ENCODE measurements around the gene SH3PXD2A.

SH3PXD2A gene

GRCh38 chr10:103829278-103829677, 26.1 kb downstream of the SH3PXD2A start:
- no peak for DNase-seq (ENCODE audit: insufficient read length)
- FAIRE-seq = no peak
- no peak for TF ChIP-seq POLR2AphosphoS5 (IDR thresholded peaks at IDR 0.05; ENCODE audit: low read depth, low read length)
- TF ChIP-seq POLR2A (IDR thresholded peaks at IDR 0.05; ENCODE audit: low read depth, low read length) = no peak
- no peak for TF ChIP-seq TAF1 (IDR thresholded peaks at IDR 0.05; ENCODE audit: borderline replicate concordance, low read depth, low read length)

- DNase-seq (ENCODE audit: insufficient read length) (no peak), FAIRE-seq (no peak)
- TF ChIP-seq POLR2A (IDR thresholded peaks at IDR 0.05; ENCODE audit: low read depth, low read length) (no peak), POLR2AphosphoS5 (IDR thresholded peaks at IDR 0.05; ENCODE audit: low read depth, low read length) (no peak), TAF1 (IDR thresholded peaks at IDR 0.05; ENCODE audit: borderline replicate concordance, low read depth, low read length) (no peak)
These were observed 26.7 kb downstream of the SH3PXD2A start for GRCh38 chr10:103828587-103829197.

- DNase-seq (ENCODE audit: insufficient read length) (no peak), FAIRE-seq (no peak)
- no peak for TF ChIP-seq TAF1 (IDR thresholded peaks at IDR 0.05; ENCODE audit: borderline replicate concordance, low read depth, low read length)
- TF ChIP-seq POLR2AphosphoS5 (IDR thresholded peaks at IDR 0.05; ENCODE audit: low read depth, low read length) = no peak
These were observed 27.3 kb downstream of the SH3PXD2A start for GRCh38 chr10:103828107-103828506.

DNA sequence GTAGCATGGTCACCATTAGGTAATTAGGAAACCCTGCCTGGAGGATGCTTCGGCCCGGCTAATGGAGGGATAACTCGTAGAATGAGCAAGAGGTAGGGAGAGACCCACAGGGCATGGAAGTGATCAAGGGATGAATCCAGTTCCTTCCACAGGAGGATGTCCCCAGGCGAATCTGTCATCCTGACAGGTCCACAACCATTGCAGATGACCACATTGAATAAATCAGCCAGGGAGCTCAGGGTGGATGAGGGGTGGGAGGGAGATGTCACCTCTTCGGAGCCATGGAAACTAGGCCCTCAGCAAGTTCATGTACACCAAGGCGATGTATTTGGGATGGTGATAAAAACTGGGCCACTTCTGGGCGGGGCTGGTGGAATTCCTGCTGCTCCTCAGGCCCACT, 28.5 kb downstream of the SH3PXD2A start:
- no peak for TF ChIP-seq POLR2A (IDR thresholded peaks at IDR 0.05; ENCODE audit: low read depth, low read length)
- no peak for TF ChIP-seq TAF1 (IDR thresholded peaks at IDR 0.05; ENCODE audit: borderline replicate concordance, low read depth, low read length)
- TF ChIP-seq POLR2AphosphoS5 (IDR thresholded peaks at IDR 0.05; ENCODE audit: low read depth, low read length) = no peak
- FAIRE-seq = no peak
- no peak for DNase-seq (ENCODE audit: insufficient read length)

- FAIRE-seq = no peak
- DNase-seq (ENCODE audit: insufficient read length) = no peak
- TF ChIP-seq POLR2A (IDR thresholded peaks at IDR 0.05; ENCODE audit: low read depth, low read length) = no peak
- TF ChIP-seq POLR2AphosphoS5 (IDR thresholded peaks at IDR 0.05; ENCODE audit: low read depth, low read length) = no peak
- TF ChIP-seq TAF1 (IDR thresholded peaks at IDR 0.05; ENCODE audit: borderline replicate concordance, low read depth, low read length) = no peak
These were observed 31.1 kb downstream of the SH3PXD2A start for GRCh38 chr10:103824281-103824680.

DNA sequence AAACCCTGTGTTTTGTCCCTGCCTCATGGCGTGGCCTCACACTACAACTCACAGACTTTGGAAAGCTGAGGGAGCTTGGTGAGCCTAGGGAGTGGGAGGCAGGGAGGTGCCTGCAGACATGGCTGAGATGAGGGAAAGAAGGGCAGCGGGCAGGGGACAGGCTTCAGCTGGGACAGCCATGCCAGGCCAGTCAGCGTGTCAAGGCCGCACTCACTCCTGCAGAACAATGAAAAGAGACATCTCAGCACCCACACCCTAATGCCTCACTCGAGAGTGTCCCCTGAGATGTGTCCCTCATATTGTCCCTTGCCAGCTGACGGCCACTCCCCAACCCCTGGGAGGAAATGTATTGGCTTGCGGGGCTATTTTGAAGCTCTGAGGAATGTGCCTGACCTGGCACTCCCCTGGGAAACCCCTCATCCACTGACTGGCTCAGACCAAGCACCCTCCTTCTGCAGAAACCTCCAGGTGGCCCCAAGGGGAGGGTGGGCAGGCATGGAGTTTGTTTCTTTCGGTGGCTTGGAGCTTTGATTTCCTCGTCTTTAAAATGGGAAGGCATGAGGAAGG, 31.6 kb downstream of the SH3PXD2A start:
- TF ChIP-seq POLR2AphosphoS5 (IDR thresholded peaks at IDR 0.05; ENCODE audit: low read depth, low read length) (no peak), POLR2A (IDR thresholded peaks at IDR 0.05; ENCODE audit: low read depth, low read length) (no peak), TAF1 (IDR thresholded peaks at IDR 0.05; ENCODE audit: borderline replicate concordance, low read depth, low read length) (no peak)
- DNase-seq (ENCODE audit: insufficient read length) (no peak), FAIRE-seq (peak; percentile 9)

- FAIRE-seq = no peak
- no peak for TF ChIP-seq POLR2A (IDR thresholded peaks at IDR 0.05; ENCODE audit: low read depth, low read length)
- no peak for DNase-seq (ENCODE audit: insufficient read length)
These were observed 32.6 kb downstream of the SH3PXD2A start for GRCh38 chr10:103822800-103823199.

DNA sequence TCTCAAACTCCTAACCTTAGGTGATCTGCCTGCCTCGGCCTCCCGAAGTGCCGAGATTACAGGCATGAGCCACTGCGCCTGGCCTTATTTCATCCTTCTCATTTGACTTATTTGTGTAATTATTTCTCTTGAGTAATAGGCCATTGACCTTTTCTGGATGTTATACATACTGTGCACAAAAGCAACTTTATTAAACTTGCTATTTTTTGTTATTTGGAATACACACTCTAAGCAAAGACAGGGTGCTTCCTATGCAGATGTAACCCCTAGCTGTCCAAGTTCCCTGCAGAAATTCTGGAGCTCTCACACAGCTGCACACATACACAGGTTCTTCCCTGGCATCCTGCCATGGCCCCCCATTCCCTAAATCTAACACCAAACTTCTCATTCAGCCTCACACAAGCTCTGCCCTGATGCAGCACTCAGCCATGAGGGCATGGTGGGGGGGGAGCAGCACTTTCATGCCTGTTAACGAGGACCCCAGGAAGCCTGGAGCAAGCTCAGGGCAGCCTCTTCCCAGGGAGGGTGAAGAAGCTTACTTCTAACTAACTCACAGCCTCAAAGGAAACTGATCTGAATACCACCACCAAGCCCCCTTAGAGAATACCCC, 33.2 kb downstream of the SH3PXD2A start:
- DNase-seq (ENCODE audit: insufficient read length) (no peak), FAIRE-seq (no peak)
- TF ChIP-seq TAF1 (IDR thresholded peaks at IDR 0.05; ENCODE audit: borderline replicate concordance, low read depth, low read length) = no peak
- TF ChIP-seq POLR2AphosphoS5 (IDR thresholded peaks at IDR 0.05; ENCODE audit: low read depth, low read length) = no peak

DNA sequence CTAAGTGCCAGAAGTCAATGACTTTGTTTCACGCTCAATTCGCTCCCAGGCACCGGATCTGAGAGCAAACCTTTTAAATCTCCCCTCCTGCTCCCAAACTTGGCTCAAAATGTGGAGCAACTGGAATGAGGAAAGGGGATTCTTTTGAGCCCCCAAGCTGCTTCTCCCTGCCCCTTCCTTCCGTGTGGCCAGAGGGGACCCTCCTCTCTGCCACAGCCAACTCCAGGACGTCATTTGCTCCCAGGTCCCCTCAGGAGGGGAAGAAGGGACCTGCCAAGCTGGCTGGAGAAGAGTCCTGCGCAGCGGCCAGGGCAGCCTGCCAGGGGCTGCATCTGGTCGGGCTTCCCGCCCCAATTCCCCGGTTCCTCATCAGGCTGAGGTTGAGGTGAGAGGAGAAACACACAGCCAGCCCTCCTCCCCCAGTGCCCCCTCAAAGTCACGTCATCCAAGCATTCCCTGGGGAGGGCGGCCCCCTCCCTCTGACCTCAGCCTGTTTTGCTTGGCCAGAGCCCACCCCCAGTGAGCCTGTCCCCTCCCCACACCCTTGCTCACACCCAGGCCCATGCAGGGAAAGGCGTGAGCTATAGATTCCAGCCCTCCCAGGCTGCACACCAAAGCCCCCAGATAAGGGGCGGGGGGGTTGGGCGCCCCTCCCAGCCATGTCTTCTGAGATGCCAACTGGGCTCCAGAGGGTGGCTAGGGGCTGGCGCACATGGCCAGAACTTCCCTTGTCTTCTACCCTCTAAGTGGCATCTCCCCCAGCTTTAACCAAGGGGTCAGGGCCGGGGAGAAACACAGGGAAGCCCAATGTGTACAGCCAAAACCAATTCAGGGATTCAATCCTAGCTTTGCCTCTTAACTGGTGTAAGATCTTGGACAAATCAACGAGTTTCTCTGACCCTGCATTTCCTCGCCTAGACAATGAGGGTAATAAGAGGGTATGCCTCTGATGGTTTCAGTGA, 35.0 kb downstream of the SH3PXD2A start:
- DNase-seq (ENCODE audit: insufficient read length) (no peak), FAIRE-seq (no peak)
- no peak for TF ChIP-seq TAF1 (IDR thresholded peaks at IDR 0.05; ENCODE audit: borderline replicate concordance, low read depth, low read length)
- no peak for TF ChIP-seq POLR2A (IDR thresholded peaks at IDR 0.05; ENCODE audit: low read depth, low read length)
- TF ChIP-seq POLR2AphosphoS5 (IDR thresholded peaks at IDR 0.05; ENCODE audit: low read depth, low read length) = no peak

DNA sequence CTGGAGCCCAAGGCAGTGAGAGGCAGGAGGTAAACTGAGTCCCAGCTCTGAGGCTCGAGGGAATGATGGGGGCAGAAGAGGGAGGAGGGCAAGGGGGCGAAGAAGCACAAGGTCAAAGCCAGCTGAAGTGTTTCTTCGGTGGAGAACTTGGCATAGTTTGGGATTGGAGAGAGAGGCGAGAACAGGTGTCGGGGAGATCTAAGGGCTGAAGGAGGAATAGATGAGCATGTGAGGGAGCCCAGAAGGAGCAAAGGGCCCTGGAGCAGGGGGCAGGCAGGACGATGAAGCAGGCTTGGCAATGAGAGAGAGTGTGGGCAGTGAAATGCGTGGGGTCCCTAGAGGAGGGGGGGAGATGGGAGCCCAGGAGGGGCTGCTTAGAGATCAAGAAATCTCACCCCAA, 35.9 kb downstream of the SH3PXD2A start:
- no peak for TF ChIP-seq POLR2A (IDR thresholded peaks at IDR 0.05; ENCODE audit: low read depth, low read length)
- TF ChIP-seq TAF1 (IDR thresholded peaks at IDR 0.05; ENCODE audit: borderline replicate concordance, low read depth, low read length) = no peak
- TF ChIP-seq POLR2AphosphoS5 (IDR thresholded peaks at IDR 0.05; ENCODE audit: low read depth, low read length) = no peak
- FAIRE-seq = no peak
- DNase-seq (ENCODE audit: insufficient read length) = no peak

DNA sequence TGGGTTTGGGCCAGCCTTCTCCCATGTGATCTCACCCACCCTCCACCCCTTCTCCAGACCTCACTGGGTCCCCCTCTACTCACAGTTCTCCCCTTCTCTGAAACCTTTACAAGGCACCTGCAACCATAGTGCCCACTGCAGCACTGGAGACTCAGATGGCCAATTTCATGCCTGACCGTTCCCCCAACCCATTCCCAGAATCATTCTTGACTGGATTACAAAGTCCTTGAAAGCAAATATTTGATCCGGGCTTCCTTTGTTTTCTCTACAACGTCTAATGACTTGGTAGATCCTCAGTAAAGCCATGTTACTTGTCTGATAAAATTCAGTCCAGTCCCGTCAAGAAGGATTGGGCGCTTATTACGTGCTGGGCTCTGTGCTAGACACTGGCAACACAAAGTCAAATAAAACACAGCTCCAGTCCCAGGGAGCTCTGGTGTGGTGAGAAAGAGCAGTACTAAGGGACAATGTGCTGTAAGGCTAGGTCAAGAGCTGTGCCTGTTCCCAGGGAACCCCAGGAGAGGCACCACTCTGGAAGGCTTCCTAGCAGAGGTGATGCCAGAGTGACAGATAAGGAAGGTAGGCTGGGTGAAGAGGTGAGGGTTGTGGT, 36.5 kb downstream of the SH3PXD2A start:
- no peak for FAIRE-seq
- DNase-seq (ENCODE audit: insufficient read length) = no peak
- TF ChIP-seq TAF1 (IDR thresholded peaks at IDR 0.05; ENCODE audit: borderline replicate concordance, low read depth, low read length) (no peak), POLR2AphosphoS5 (IDR thresholded peaks at IDR 0.05; ENCODE audit: low read depth, low read length) (no peak), POLR2A (IDR thresholded peaks at IDR 0.05; ENCODE audit: low read depth, low read length) (no peak)
